MM.1S (cell line): ENCODE results near the gene MTF1.

ENCODE experiments used
- DNase-seq: peaks from one replicate; pipeline ENCODE4 v3.0.0-alpha.2; 2015
- H2AFZ ChIP-seq: fragments of 300-600 bp; sonication (generic); 2 replicates; pipeline ENCODE4 v1.6.0; 2016; ENCODE audit warnings: antibody characterized with exemption, low read length
- H3F3A ChIP-seq: fragments of 300-600 bp; sonication (generic); 2 replicates; pipeline ENCODE4 v1.6.1; 2016; ENCODE audit warnings: mild to moderate bottlenecking, antibody characterized with exemption, low read length, moderate library complexity, mixed read lengths; ENCODE audit not compliant: insufficient read depth
- H3K27ac ChIP-seq: fragments of 300-600 bp; sonication (generic); 2 replicates; pipeline ENCODE4 v1.5.1; 2016; ENCODE audit warnings: mild to moderate bottlenecking, low read length
- H3K27me3 ChIP-seq: fragments of 300-600 bp; sonication (generic); replicated peaks from 2 replicates; pipeline ENCODE4 v1.6.0; 2016; ENCODE audit warnings: low read length; ENCODE audit not compliant: insufficient read depth
- H3K36me3 ChIP-seq: fragments of 300-600 bp; sonication (generic); replicated peaks from 2 replicates; pipeline ENCODE4 v1.6.1; 2016; ENCODE audit warnings: mild to moderate bottlenecking, low read length, mixed read lengths; ENCODE audit not compliant: insufficient read depth
- H3K4me1 ChIP-seq: fragments of 300-600 bp; sonication (generic); 2 replicates; pipeline ENCODE4 v1.6.1; 2016; ENCODE audit warnings: low read length, mixed read lengths
- H3K4me2 ChIP-seq: fragments of 300-600 bp; sonication (generic); 2 replicates; pipeline ENCODE4 v1.6.0; 2016; ENCODE audit warnings: low read depth, low read length
- H3K4me3 ChIP-seq: fragments of 300-600 bp; sonication (generic); 2 replicates; pipeline ENCODE4 v1.5.1; 2016; ENCODE audit warnings: low read length, mixed read lengths
- H3K79me2 ChIP-seq: fragments of 300-600 bp; sonication (generic); 2 replicates; pipeline ENCODE4 v1.6.1; 2016; ENCODE audit warnings: mixed run types, low read length, mixed read lengths
- H3K9ac ChIP-seq: fragments of 300-600 bp; sonication (generic); 2 replicates; pipeline ENCODE4 v1.6.1; 2016; ENCODE audit warnings: low read length, mixed read lengths
- H3K9me2 ChIP-seq: fragments of 300-600 bp; sonication (generic); replicated peaks from 2 replicates; pipeline ENCODE4 v1.6.1; 2016; ENCODE audit warnings: mild to moderate bottlenecking, low read length, mixed read lengths; ENCODE audit not compliant: insufficient read depth
- H3K9me3 ChIP-seq: fragments of 300-600 bp; sonication (generic); replicated peaks from 2 replicates; pipeline ENCODE4 v1.6.1; 2016; ENCODE audit warnings: mild to moderate bottlenecking, low read length, mixed read lengths; ENCODE audit not compliant: insufficient read depth
- H4K20me1 ChIP-seq: fragments of 300-600 bp; sonication (generic); 2 replicates; pipeline ENCODE4 v1.6.1; 2016; ENCODE audit warnings: mild to moderate bottlenecking, low read length, moderate library complexity, mixed read lengths; ENCODE audit not compliant: insufficient read depth
- EZH2 ChIP-seq: fragments of 300-600 bp; sonication (generic); optimal IDR thresholded peaks from 2 replicates; pipeline ENCODE3; 2017; ENCODE audit warnings: low read depth, mild to moderate bottlenecking, antibody characterized with exemption, low read length, mixed read lengths
- EZH2phosphoT487 ChIP-seq: fragments of 300-600 bp; sonication (generic); IDR thresholded peaks from 2 replicates; pipeline ENCODE4 v1.6.1; 2018; ENCODE audit warnings: antibody characterized with exemption, low read length
- TF ChIP-seq, protein P1 (sequence below): fragments of 300-600 bp; sonication (generic); IDR thresholded peaks from 2 replicates; pipeline ENCODE4 v1.5.1; 2016; ENCODE audit warnings: antibody characterized with exemption, low read length, mixed read lengths

The MTF1 gene

GRCh38 chr1:37878071-37878470 is 18.7 kb upstream of the MTF1 start:
- no peak overlapping the region for H3K27ac ChIP-seq
- TF ChIP-seq, protein P1, sequence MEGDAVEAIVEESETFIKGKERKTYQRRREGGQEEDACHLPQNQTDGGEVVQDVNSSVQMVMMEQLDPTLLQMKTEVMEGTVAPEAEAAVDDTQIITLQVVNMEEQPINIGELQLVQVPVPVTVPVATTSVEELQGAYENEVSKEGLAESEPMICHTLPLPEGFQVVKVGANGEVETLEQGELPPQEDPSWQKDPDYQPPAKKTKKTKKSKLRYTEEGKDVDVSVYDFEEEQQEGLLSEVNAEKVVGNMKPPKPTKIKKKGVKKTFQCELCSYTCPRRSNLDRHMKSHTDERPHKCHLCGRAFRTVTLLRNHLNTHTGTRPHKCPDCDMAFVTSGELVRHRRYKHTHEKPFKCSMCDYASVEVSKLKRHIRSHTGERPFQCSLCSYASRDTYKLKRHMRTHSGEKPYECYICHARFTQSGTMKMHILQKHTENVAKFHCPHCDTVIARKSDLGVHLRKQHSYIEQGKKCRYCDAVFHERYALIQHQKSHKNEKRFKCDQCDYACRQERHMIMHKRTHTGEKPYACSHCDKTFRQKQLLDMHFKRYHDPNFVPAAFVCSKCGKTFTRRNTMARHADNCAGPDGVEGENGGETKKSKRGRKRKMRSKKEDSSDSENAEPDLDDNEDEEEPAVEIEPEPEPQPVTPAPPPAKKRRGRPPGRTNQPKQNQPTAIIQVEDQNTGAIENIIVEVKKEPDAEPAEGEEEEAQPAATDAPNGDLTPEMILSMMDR, result no peak
- no peaks in the 10 kb centered on the region; the same call in 1 of the 2 replicates for H3K36me3 ChIP-seq
- no peak overlapping the region for H2AFZ ChIP-seq
- H4K20me1 ChIP-seq, result no peaks in the 10 kb centered on the region
- no peaks in the 10 kb centered on the region for H3K79me2 ChIP-seq
- no peak overlapping the region for H3K4me2 ChIP-seq
- no peak overlapping the region for H3K4me3 ChIP-seq
- no peaks in the 10 kb centered on the region for H3K9me2 ChIP-seq
- H3K9ac ChIP-seq, result no peak overlapping the region
- no peaks in the 10 kb centered on the region for H3F3A ChIP-seq
- no peaks in the 10 kb centered on the region for H3K9me3 ChIP-seq
- no peak for DNase-seq
- no peaks in the 10 kb centered on the region for H3K27me3 ChIP-seq
- H3K4me1 ChIP-seq, result no peaks in the 10 kb centered on the region

GRCh38 chr1:37875833-37876232 is 16.4 kb upstream of the MTF1 start:
- no peaks in the 10 kb centered on the region; the same call in 1 of the 2 replicates for H3K36me3 ChIP-seq
- H3K27ac ChIP-seq, result no peak overlapping the region
- H3K4me1 ChIP-seq, result no peaks in the 10 kb centered on the region
- H3K79me2 ChIP-seq, result no peaks in the 10 kb centered on the region
- no peak overlapping the region for H3K4me3 ChIP-seq
- H3K9ac ChIP-seq, result no peak overlapping the region
- H3K27me3 ChIP-seq, result no peaks in the 10 kb centered on the region
- DNase-seq, result no peak
- H3K9me3 ChIP-seq, result no peaks in the 10 kb centered on the region
- H3F3A ChIP-seq, result no peaks in the 10 kb centered on the region
- H2AFZ ChIP-seq, result no peak overlapping the region
- H3K4me2 ChIP-seq, result no peak overlapping the region
- H3K9me2 ChIP-seq, result no peaks in the 10 kb centered on the region
- no peaks in the 10 kb centered on the region for H4K20me1 ChIP-seq
- no peak for TF ChIP-seq EZH2
- TF ChIP-seq, protein P1, result 0 out of 2 replicates have a peak, but pooled peaks have one; percentile 3

- Histone ChIP-seq H3K9me3 (no peaks in the 10 kb centered on the region), H3K27ac (no peak overlapping the region), H3K4me3 (no peak overlapping the region), H3K9ac (no peak overlapping the region), H3K27me3 (no peaks in the 10 kb centered on the region), H3K36me3 (no peaks in the 10 kb centered on the region; the same call in 1 of the 2 replicates), H4K20me1 (no peaks in the 10 kb centered on the region), H3F3A (no peaks in the 10 kb centered on the region), H3K4me2 (no peak overlapping the region), H3K4me1 (no peaks in the 10 kb centered on the region), H2AFZ (no peak overlapping the region), H3K9me2 (no peaks in the 10 kb centered on the region), H3K79me2 (no peaks in the 10 kb centered on the region)
- no peak for DNase-seq
- TF ChIP-seq, protein P1, result no peak
- TF ChIP-seq EZH2phosphoT487 (no peak), EZH2 (no peak)
Observed at GRCh38 chr1:37872692-37873091, 13.3 kb upstream of the MTF1 start.
